ENCODE measurements around the gene ESM1.

Gene ESM1

DNA sequence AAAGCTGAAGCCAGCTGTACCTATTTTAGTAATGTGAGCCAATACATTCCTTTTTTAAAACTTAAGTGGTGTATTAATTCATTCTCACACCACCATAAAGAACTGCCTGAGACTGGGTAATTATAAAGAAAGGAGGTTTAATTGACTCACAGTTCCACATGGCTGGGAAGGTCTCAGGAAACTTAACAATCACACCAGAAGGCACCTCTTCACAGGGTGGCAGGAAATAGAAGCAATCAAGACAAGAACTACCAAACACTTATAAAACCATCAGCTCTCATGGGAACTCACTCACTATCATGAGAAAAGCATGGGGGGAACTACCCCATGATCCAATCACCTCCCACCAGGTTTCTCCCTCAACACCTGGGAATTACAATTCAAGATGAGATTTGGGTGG is 21.0 kb downstream of the ESM1 start:
- H3K36me3 ChIP-seq (ENCODE audit: control insufficient read depth, insufficient read depth, low read length), result no peaks in the 10 kb centered on the region
- no peak overlapping the region for H3K4me3 ChIP-seq (replicated peaks; ENCODE audit: low read depth, low read length)
- TF ChIP-seq, protein P1, sequence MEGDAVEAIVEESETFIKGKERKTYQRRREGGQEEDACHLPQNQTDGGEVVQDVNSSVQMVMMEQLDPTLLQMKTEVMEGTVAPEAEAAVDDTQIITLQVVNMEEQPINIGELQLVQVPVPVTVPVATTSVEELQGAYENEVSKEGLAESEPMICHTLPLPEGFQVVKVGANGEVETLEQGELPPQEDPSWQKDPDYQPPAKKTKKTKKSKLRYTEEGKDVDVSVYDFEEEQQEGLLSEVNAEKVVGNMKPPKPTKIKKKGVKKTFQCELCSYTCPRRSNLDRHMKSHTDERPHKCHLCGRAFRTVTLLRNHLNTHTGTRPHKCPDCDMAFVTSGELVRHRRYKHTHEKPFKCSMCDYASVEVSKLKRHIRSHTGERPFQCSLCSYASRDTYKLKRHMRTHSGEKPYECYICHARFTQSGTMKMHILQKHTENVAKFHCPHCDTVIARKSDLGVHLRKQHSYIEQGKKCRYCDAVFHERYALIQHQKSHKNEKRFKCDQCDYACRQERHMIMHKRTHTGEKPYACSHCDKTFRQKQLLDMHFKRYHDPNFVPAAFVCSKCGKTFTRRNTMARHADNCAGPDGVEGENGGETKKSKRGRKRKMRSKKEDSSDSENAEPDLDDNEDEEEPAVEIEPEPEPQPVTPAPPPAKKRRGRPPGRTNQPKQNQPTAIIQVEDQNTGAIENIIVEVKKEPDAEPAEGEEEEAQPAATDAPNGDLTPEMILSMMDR (IDR thresholded peaks at IDR 0.05; ENCODE audit: insufficient read depth, low read length, poor library complexity, severe bottlenecking), result no peak
- no peak for DNase-seq (ENCODE audit: extremely low read depth, insufficient read length)
- H3K27me3 ChIP-seq (replicated peaks; ENCODE audit: control insufficient read depth, insufficient read depth, low read length), result no peaks in the 10 kb centered on the region; the same call in none of the 2 replicates

DNA sequence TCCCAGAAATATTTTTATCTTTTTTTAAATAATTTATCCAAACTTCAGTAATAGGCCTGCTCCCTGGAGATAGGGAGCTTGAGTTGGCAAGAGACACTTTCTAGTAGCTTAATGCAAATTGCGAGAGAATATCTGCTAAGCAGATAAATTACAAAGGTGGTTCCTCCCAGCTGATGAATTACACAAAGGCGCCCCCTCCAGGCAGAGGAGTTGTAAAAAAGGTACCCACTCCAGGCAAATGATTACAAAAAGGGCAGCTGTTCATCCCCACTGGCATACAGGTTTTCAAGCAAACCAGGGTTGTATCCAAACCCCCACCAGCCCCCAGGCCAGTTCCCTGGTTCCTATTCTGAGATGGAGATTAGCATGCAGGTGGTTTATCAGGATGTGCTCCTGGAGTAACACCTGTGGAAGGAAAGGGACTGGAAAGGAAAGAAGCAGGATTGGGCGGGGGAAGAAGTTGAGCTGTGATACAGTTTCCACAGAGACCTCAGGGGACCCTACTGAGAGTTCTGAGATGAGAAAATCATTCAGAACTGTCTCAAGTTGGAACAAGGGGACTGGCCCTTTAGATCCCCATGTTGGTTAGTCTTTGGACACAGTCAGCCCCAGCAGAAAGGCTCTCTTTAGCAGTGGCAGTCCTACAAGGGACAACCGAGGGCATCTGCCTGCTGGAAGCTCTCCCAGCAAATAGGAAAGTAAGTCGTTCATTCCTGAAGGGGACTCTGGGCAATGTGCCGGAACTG is 25.5 kb downstream of the ESM1 start:
- Histone ChIP-seq H3K36me3 (ENCODE audit: control insufficient read depth, insufficient read depth, low read length) (no peaks in the 10 kb centered on the region), H3K27me3 (replicated peaks; ENCODE audit: control insufficient read depth, insufficient read depth, low read length) (no peaks in the 10 kb centered on the region), H3K4me3 (replicated peaks; ENCODE audit: low read depth, low read length) (no peak overlapping the region)
- DNase-seq (ENCODE audit: extremely low read depth, insufficient read length), result no peak
- TF ChIP-seq, protein P1 (IDR thresholded peaks at IDR 0.05; ENCODE audit: insufficient read depth, low read length, poor library complexity, severe bottlenecking), result peak; percentile 45

DNA sequence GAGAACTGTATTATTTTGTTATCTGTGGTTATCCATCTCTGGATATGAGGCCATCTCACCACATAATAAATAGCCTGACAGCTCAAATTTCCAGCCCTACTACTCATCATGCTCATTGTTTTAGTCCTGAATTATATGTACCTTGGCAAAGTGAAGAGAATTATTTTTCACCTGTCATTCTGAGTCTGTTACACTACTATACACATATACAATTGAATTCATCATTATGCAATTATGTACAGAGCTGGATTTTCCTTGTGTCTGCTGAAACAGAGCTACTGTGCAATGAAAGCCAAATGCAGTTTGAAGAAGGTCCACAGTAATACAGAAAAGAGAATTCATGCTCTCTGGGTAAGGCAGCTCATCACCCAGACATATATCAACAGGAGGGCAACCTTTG is 28.5 kb downstream of the ESM1 start:
- Histone ChIP-seq H3K4me3 (replicated peaks; ENCODE audit: low read depth, low read length) (no peak overlapping the region), H3K27me3 (replicated peaks; ENCODE audit: control insufficient read depth, insufficient read depth, low read length) (no peaks in the 10 kb centered on the region), H3K36me3 (ENCODE audit: control insufficient read depth, insufficient read depth, low read length) (no peaks in the 10 kb centered on the region)
- DNase-seq (ENCODE audit: extremely low read depth, insufficient read length), result no peak
- TF ChIP-seq, protein P1 (IDR thresholded peaks at IDR 0.05; ENCODE audit: insufficient read depth, low read length, poor library complexity, severe bottlenecking), result no peak

DNA sequence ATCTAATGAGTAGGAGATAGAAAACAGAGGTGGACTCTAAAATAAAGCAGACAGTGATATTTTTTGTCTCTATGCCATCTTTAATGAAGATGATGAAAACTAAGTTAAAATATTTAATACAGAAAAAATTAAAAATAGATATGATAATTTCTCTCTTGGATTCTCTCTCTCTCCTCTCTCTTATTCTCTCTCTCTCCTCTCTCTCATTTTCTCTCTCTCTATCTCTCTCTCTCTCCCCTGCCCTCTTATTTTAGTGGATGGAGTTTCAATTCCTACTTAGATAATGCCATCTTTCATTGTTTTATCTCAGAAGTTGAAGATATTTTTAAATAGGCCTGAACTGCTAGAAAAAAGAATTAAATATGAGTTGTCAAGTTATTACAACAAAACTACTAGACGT is 38.2 kb downstream of the ESM1 start:
- H3K4me3 ChIP-seq (replicated peaks; ENCODE audit: low read depth, low read length), result no peak overlapping the region
- H3K36me3 ChIP-seq (ENCODE audit: control insufficient read depth, insufficient read depth, low read length), result no peaks in the 10 kb centered on the region
- H3K27me3 ChIP-seq (replicated peaks; ENCODE audit: control insufficient read depth, insufficient read depth, low read length), result no peaks in the 10 kb centered on the region
- DNase-seq (ENCODE audit: extremely low read depth, insufficient read length), result no peak
- TF ChIP-seq, protein P1 (IDR thresholded peaks at IDR 0.05; ENCODE audit: insufficient read depth, low read length, poor library complexity, severe bottlenecking), result no peak

DNA sequence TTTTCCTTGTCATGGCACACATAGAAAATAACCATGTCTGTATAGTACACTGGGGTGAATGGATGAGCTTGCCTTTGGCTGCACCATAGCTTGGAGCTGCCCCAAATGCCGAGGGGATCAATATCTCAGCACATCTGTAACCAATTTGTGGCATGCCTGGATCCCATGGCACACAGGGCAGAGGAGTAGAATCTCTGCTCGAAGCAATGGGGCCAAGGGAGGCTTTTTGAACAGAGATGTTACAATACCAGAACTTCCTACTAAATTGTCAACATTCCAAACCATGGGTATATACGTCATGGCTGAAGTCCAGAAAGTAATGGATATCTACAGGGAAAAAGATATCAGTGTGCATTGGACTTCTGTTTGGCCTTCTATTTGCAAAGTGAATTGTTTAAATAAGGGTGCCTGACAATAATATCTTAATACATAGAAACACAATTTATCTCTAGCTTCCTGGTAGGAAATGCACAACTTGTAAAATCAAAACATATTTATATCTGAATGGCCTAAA is 39.0 kb downstream of the ESM1 start:
- H3K27me3 ChIP-seq (replicated peaks; ENCODE audit: control insufficient read depth, insufficient read depth, low read length), result no peaks in the 10 kb centered on the region
- DNase-seq (ENCODE audit: extremely low read depth, insufficient read length), result no peak
- H3K4me3 ChIP-seq (replicated peaks; ENCODE audit: low read depth, low read length), result no peak overlapping the region
- no peaks in the 10 kb centered on the region for H3K36me3 ChIP-seq (ENCODE audit: control insufficient read depth, insufficient read depth, low read length)
- TF ChIP-seq, protein P1 (IDR thresholded peaks at IDR 0.05; ENCODE audit: insufficient read depth, low read length, poor library complexity, severe bottlenecking), result no peak
